ENCODE measurements around the gene LCN12.

GRCh38 chr9:136928591-136928990, 23.5 kb upstream of the LCN12 start:
- TF ChIP-seq CTCF (IDR thresholded peaks at IDR 0.05) (no peak), POLR2A (IDR thresholded peaks at IDR 0.05) (no peak)

All from right lobe of liver (tissue), 4 donors.